Calu3 (cell line): Measurements from ENCODE around the gene RPSA. TPM values are rescaled to one million over a fixed set of nuclear protein-coding genes. Genes with fewer than 3 reads are reported as not detected.

ENCODE experiments used
- BruUV-seq: library from RNA; stranded (reverse); fragments of 400-500 nt; replicated peaks from 2 replicates; lab custom pipeline; 2021; lab: Mats Ljungman, UMichigan
- CTCF ChIA-PET: fragments of 300-600 bp; sonication (Branson Sonifier 250); formaldehyde crosslinking; loops from one replicate; lab custom pipeline; 2022; ENCODE audit warnings: antibody characterized with exemption; lab: Charles Lee
- DNase-seq: peaks from one replicate; pipeline ENCODE4 v3.0.0; 2022
- H3K27ac Mint-ChIP-seq: one replicate; pipeline ENCODE4 v1.8.0; 2022; ENCODE audit warnings: mixed read lengths; ENCODE audit not compliant: unreplicated experiment
- H3K27me3 Mint-ChIP-seq: one replicate; pipeline ENCODE4 v1.8.0; 2022; ENCODE audit warnings: mixed read lengths; ENCODE audit not compliant: unreplicated experiment
- H3K36me3 Mint-ChIP-seq: one replicate; pipeline ENCODE4 v1.8.0; 2022; ENCODE audit warnings: mild to moderate bottlenecking, moderate library complexity, mixed read lengths; ENCODE audit not compliant: insufficient read depth, unreplicated experiment
- H3K4me1 Mint-ChIP-seq: one replicate; pipeline ENCODE4 v1.8.0; 2022; ENCODE audit warnings: mild to moderate bottlenecking, low read depth, mixed read lengths; ENCODE audit not compliant: unreplicated experiment
- H3K4me3 Mint-ChIP-seq: one replicate; pipeline ENCODE4 v1.8.0; 2022; ENCODE audit warnings: mild to moderate bottlenecking, low read depth, moderate library complexity, mixed read lengths; ENCODE audit not compliant: unreplicated experiment
- H3K9me3 Mint-ChIP-seq: one replicate; pipeline ENCODE4 v1.8.0; 2022; ENCODE audit warnings: low read depth, mixed read lengths; ENCODE audit not compliant: unreplicated experiment
- CTCF ChIP-seq: fragments of 200-600 bp; IDR thresholded peaks from one replicate; pipeline ENCODE4 v1.8.0; 2022; ENCODE audit warnings: antibody characterized with exemption; ENCODE audit not compliant: unreplicated experiment
- intact Hi-C: fragments of 100-400 bp; cut with micrococcal nuclease; formaldehyde crosslinking; loops from one replicate; pipeline ENCODE4 v1.10.0; 2022; ENCODE audit not compliant: unreplicated experiment
- total RNA-seq: library from RNA; stranded (reverse); gene quantifications from 2 replicates; pipeline ENCODE4 v1.2.3, GENCODE V29; 2022

The RPSA gene
- total RNA-seq, 1 experiment from 2014 or later, result 904 TPM

- H3K4me3 Mint-ChIP-seq, result no peak overlapping the region
- CTCF ChIA-PET, result no interaction called here
- intact Hi-C loops, result loop anchor here (10.0 kb wide), 1 partner anchor 874 kb away; no protein-coding TSS in a partner anchor
- no peak for DNase-seq
- no peaks in the 10 kb centered on the region for H3K27me3 Mint-ChIP-seq
- H3K36me3 Mint-ChIP-seq, result no peaks in the 10 kb centered on the region
- no peaks in the 10 kb centered on the region for H3K4me1 Mint-ChIP-seq
- no TSS peak for BruUV-seq
- no peaks in the 10 kb centered on the region for H3K9me3 Mint-ChIP-seq
- TF ChIP-seq CTCF, result no peak
- H3K27ac Mint-ChIP-seq, result no peak overlapping the region
These were observed 33.8 kb downstream of the RPSA start for GRCh38 chr3:39440316-39440715.

DNA sequence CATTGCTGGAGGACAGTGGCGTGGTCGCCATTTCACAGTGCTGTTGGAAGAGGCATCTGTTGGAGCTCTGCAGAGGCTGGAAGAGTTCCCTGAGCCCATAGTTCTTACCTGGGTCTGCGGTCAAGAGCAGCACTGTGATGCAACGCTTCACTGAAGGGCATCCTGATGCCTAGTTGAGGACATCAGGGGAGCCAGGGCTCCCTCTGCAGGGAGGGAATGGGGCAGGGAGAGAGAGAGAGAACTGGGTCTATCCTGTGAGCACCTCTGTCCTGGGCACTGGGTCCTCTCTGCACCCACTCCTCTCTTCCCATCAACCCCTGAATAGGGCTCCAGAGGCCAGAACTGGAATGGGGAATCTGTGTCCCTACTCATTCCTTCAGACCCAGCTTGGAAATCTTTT lies 37.0 kb downstream of the RPSA start:
- H3K36me3 Mint-ChIP-seq, result no peaks in the 10 kb centered on the region
- peak; percentile 9 for DNase-seq
- H3K4me1 Mint-ChIP-seq, result no peaks in the 10 kb centered on the region
- H3K4me3 Mint-ChIP-seq, result no peak overlapping the region
- H3K27ac Mint-ChIP-seq, result no peak overlapping the region
- TF ChIP-seq CTCF, result no peak
- CTCF ChIA-PET, result no interaction called here
- no peaks in the 10 kb centered on the region for H3K27me3 Mint-ChIP-seq
- H3K9me3 Mint-ChIP-seq, result no peaks in the 10 kb centered on the region
- intact Hi-C loops, result loop anchor here (10.0 kb wide), 1 partner anchor 871 kb away; no protein-coding TSS in a partner anchor
- no TSS peak for BruUV-seq

GRCh38 chr3:39445927-39446326 lies 39.4 kb downstream of the RPSA start:
- Mint-ChIP-seq H3K36me3 (no peaks in the 10 kb centered on the region), H3K27ac (no peak overlapping the region), H3K4me1 (no peaks in the 10 kb centered on the region), H3K9me3 (no peaks in the 10 kb centered on the region), H3K4me3 (no peak overlapping the region), H3K27me3 (no peaks in the 10 kb centered on the region)
- intact Hi-C loops, result loop anchor here (10.0 kb wide), 1 partner anchor 869 kb away; no protein-coding TSS in a partner anchor
- no peak for DNase-seq
- no TSS peak for BruUV-seq
- no peak for TF ChIP-seq CTCF
- CTCF ChIA-PET, result interaction anchor here (4.3 kb wide), 1 partner anchor 53 kb away, joined by 22 read pairs; no protein-coding TSS in a partner anchor

DNA sequence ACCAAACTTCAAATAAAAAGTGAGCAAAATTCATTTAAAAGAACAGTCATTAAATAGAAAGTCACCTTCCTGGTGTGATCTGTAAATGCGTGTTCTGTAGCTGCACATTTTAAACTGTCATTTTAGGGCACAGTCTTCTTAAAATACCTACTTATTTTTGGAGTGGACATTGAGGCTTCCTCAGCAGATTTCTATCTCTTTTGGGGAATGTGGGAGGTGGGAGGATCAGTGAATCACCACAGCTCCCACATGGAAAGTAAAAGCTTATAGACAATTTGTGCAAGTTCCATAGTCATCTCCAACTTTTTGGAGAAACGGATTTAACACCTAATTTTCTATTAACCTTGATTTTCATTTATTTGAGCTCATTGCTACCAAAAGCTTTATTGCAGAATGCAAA lies 39.9 kb downstream of the RPSA start:
- intact Hi-C loops, result loop anchor here (10.0 kb wide), 1 partner anchor 868 kb away; no protein-coding TSS in a partner anchor
- no TSS peak for BruUV-seq
- Mint-ChIP-seq H3K4me3 (no peak overlapping the region), H3K9me3 (no peaks in the 10 kb centered on the region), H3K36me3 (no peaks in the 10 kb centered on the region), H3K4me1 (no peaks in the 10 kb centered on the region), H3K27ac (no peak overlapping the region), H3K27me3 (no peaks in the 10 kb centered on the region)
- no peak for TF ChIP-seq CTCF
- CTCF ChIA-PET, result interaction anchor here (4.3 kb wide), 1 partner anchor 53 kb away, joined by 22 read pairs; no protein-coding TSS in a partner anchor
- DNase-seq, result no peak
